Skeletal muscle cell (primary cell): ENCODE data around the gene RTRAF.

Experiments
- DNase-seq: peaks from one replicate; pipeline ENCODE4 v3.0.0-alpha.2; 2010; ENCODE audit warnings: low read depth
- H3K4me3 ChIP-seq: 2 replicates; pipeline ENCODE4 v1.5.1; 2011; ENCODE audit warnings: low read depth, mild to moderate bottlenecking, control low read depth, low read length, moderate library complexity

The RTRAF gene

GRCh38 chr14:52044791-52045522, 55.6 kb downstream of the RTRAF start:
- DNase-seq: no peak
- H3K4me3 ChIP-seq: no peak overlapping the region

- no peak for DNase-seq
- no peak overlapping the region for H3K4me3 ChIP-seq
Observed at GRCh38 chr14:52046376-52046917, 57.1 kb downstream of the RTRAF start.

DNA sequence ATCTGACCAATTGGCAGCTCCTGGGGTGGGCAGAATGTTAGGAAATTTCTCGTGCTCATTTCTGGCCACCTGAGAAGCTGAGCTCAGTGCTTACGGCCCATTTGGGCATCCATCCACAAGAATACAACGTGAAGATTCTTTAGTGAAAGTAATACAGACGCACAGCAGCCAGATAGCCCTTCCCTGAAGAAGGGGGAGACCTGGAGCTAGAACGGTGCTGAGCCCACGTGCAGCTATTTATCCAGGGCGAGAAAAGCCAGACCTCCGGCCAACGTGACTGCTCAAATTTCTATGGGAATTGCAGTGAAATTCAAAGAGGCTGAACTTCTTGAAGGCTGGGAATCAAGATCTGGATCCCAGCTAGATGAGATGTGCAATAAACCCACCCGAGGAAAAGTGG, 58.8 kb downstream of the RTRAF start:
- no peak for DNase-seq
- no peak overlapping the region for H3K4me3 ChIP-seq

DNA sequence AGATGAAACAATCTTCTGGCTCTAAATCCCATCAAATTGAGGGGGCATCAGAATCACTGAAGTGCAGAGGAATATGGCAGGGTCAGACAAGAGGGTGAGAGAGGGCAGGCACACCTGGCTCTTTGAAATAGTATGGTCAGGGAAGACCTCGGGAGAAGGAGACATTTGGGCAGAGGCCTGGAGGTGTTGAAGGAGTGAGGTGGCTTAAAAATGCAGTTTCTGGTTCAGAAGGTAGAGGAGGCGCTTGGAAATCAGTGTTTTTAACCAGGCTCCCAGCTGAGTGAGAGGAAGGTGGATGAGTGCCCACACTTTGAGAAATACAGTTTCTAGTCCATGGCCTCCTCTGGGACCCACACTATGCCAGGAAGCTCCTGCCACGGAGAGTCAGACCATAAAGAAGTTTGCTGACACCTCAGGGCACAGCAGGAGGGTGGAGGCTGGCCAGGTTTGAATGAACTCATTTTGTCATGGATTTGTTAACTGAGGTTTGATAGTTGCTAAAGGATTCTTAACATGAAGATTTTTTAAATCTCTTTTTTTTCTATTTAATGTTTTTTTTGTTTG, 59.4 kb downstream of the RTRAF start:
- no peak overlapping the region for H3K4me3 ChIP-seq

GRCh38 chr14:52049271-52049670, 59.9 kb downstream of the RTRAF start:
- H3K4me3 ChIP-seq: no peak overlapping the region
- DNase-seq: no peak

More for the DNA sequence above, 59.4 kb downstream of the RTRAF start:
- no peak for DNase-seq

DNA sequence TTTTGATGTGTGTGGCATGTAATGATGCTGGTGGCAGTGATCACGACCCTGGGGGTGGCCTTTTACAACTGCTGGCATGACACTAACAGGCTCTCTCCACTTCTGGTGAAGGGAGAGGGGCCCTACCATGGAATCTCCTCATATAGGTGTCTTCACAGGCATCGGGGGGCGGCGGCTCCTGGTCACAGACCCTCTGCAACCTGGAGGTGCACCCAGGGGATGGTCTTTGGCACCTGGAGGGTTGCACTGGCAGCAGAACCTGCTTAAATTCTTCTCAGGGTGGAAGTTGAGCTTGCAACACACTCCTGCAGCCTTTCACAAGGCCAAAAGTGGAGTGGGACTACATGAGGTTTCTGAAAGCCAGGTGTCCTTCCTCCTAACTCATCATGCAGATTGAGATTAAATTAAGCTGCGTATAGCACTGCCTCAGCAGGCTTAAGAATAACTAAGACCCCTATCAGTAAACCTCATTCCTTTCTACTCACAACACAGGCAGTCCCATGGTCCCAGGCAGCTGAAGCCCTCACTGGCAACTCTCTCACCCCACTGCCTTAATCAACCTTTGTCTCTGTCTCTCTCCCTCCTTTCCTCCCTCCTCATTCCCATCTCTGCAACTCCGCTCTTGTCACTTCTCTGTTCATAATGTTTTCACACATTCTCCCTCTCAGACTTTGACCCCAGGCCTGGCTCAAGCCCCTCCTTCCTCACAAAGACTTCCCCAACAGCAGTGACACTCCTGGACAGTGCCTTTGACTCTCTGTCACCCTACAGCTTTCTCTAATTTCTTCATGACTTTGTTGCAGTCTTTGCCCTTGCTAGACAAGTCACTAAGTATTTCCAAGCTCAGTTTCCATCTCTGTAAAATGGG, 60.6 kb downstream of the RTRAF start:
- no peak overlapping the region for H3K4me3 ChIP-seq
- DNase-seq: no peak

DNA sequence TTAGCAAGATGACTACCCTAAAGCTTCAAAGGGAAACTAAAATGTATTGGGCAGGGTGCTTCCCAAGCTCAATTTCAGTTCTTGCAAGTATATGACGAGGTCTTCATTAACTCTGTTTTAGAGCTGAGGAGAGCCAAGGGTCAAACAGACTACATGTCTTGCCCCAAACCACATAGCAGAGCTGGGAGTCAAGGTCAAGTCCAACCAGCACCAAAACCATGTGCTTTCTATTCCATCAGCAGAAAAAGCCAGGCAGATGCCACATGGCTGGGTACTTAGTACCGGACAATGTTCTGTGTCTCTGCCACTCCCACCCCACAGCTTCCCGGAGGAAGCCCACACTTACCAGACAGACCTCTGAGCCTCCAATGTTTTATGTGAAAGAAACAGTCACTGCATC, 61.9 kb downstream of the RTRAF start:
- no peak for DNase-seq
- no peak overlapping the region for H3K4me3 ChIP-seq

DNA sequence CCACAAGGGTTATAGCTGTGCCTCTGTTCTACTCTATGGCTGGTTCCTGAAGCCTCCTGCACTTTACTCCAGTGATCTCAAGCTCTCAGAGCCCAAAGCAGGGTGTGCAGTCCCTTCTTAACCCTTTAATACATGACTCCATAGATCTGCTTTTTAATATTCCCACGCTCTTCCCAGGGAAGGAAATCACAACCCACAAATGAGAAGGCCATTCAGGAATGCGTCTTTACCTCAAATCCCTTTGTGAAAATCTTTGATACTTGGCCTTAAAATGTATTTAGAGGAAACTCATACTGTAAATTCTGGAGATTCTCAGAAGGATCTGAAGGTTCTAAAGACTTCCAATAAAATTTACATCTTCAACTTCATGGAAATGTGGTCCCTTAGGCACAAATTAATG, 62.5 kb downstream of the RTRAF start:
- DNase-seq: no peak
- H3K4me3 ChIP-seq: no peak overlapping the region

DNA sequence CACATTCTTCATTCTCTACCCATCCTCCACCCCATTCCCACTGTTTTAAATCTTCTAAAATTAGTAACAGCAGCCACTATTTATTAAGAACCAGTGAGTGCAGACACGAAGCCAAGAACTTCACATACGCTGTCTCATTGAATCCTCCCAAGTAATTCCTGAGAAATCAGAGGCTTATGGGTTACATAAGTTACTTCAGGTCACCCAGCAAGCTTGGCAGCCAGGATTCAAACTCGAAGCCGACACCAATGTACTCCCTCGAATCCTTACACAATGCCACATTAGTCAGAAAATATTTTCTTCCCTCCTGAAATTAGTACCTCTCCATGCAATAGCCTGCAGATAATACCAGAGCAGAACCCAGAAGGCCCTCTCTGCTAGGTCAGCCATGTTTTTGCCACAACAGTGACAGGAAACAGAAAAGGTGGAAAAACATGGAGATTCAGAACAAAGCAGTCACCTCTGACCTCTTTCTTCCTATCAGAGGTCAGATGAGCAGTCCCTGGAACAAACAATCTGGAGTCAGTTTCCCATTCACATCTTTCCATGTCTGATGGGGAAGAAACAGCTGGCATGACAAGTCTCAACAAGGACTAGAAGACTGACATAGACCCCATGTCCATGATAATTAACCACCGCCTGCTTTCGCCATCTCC, 63.1 kb downstream of the RTRAF start:
- H3K4me3 ChIP-seq: no peak overlapping the region
- DNase-seq: peak; percentile 83

DNA sequence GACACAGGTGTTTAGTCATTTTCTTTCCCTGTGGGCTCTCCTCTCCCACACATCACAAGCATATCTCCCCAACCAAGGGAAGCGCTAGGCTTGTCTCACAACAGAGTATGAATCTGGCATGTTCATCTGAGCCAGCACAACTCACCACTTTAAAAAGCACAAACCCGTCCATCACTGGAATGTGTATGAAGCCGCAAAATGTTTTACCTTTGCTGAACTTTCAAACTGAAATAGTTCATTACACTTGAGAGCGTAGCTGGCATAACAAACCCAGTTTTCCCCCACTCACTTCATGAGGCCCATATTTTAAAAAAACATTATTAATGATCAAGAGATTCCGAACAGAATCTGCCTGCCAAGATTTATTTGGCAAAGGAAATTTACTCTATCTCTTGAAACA, 63.7 kb downstream of the RTRAF start:
- DNase-seq: no peak
- no peak overlapping the region for H3K4me3 ChIP-seq

GRCh38 chr14:52054678-52055077, 65.3 kb downstream of the RTRAF start:
- H3K4me3 ChIP-seq: no peak overlapping the region
- DNase-seq: no peak

- no peak overlapping the region for H3K4me3 ChIP-seq
- DNase-seq: no peak
Observed at GRCh38 chr14:52055167-52055566, 65.8 kb downstream of the RTRAF start.

- no peak for DNase-seq
Observed at GRCh38 chr14:52058341-52058740, 69.0 kb downstream of the RTRAF start.

DNA sequence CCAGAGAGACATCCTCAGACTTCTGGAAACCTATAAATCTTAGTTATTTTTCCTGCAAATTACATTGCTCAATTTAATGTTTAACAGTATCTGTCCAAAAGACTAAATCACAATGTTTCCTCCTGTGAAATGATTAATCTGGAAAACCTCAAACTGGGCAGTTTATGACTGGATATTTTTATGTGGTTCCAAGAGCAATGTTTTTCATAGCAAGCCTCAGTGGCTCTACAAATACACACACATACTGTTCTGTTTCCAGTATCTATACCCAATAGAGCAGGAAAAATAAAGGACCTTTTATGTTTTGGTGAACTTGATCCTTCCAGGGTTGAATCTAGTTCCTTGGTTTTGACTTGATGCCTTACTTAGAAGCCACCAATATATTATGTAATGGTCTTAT, 70.3 kb downstream of the RTRAF start:
- no peak for DNase-seq
- H3K4me3 ChIP-seq: no peak overlapping the region

More at GRCh38 chr14:52058341-52058740, 69.0 kb downstream of the RTRAF start:
- H3K4me3 ChIP-seq: no peak overlapping the region

GRCh38 chr14:52060080-52060479, 70.7 kb downstream of the RTRAF start:
- H3K4me3 ChIP-seq: no peak overlapping the region
- no peak for DNase-seq
